ENCODE results near the gene CCSER1.

DNA sequence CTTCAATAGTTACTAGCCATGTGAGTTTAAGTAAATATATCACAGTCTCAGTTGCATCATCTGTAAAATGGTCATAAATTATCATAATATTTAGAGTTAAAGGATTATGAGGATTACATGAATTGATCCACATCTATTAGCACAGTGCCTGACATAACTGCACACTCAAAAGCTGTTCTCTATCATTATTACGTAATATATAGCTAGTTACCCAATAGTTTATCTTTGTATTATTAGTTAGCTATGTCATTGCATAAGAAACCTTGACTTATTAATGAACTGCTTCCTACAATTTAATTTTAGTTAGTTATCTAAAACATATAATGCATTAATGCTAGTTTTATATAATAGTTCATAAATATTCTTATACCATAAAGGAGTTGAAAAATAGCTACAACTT lies 1099.7 kb downstream of the CCSER1 start:
- TF ChIP-seq CTCF (conservative IDR thresholded peaks at IDR 0.05; ENCODE audit: low read length) (no peak), EZH2phosphoT487 (IDR thresholded peaks at IDR 0.05; ENCODE audit: borderline replicate concordance) (no peak)

Data from Loucy (cell line).